ENCODE results near the gene MICU2.

Gene MICU2, protein sequence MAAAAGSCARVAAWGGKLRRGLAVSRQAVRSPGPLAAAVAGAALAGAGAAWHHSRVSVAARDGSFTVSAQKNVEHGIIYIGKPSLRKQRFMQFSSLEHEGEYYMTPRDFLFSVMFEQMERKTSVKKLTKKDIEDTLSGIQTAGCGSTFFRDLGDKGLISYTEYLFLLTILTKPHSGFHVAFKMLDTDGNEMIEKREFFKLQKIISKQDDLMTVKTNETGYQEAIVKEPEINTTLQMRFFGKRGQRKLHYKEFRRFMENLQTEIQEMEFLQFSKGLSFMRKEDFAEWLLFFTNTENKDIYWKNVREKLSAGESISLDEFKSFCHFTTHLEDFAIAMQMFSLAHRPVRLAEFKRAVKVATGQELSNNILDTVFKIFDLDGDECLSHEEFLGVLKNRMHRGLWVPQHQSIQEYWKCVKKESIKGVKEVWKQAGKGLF

DNA sequence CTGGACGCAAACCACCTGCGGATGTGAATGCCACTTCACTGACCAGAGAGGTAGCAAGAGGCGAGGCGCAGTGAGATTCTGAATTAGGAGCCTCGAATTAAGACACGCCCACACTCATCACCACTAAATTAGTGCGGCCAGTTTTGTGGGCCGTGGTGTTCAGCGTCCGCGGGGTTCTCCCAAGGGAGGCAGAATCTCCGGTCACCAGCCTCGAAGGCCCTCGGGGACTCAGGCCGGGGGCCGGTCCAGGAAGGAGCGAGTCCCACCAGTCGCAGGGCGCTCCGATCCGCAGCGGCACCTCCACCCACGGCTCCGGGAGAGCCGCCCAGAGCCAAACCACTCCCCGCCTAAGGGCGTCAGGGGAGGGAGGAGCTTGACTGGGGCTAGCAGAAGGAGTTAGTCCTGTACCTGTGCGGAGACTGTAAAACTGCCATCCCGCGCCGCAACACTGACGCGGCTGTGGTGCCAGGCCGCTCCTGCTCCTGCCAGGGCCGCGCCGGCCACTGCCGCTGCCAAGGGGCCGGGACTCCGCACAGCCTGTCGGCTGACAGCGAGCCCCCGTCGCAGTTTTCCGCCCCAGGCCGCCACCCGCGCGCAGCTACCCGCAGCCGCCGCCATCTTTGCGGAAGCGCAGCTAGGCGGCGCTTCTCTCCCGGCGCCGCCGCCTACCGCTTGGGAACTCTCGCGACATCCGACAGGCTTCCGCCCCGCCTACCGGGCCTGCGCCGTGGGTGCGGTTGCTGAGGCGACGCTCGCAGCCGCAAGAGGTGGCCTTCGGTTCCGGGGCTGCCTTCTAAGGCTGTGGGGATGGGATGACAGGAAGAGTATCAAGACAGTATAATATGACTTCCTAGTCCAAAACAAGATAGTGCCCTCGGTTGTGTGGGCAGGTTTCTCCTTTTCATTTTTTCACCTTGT is at the start of gene MICU2:
Gene MICU2 (minus strand): TSS at position 640 of the 918 bp plus-strand sequence. CDS start 22 bp downstream, at position 618.
- DNase-seq: peak; percentile 97

DNA sequence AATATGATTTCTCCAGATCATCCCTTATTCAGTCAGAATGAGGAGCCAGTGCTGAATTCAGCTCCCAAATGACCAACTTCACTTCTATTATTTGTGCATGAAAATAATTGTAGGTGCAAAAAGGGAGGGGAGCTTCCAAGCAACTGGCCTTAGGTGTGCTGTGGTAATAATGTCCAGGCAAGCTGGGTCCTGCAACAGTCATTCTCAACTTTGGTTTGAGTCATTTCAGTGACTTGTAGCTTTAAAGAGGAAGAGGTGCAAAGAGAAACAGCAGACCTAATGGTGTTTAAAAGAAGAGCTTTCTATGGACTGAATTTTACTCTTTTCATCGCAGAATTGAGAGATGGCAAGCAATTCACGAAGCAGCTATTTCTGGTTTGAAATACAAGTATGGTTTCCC is 37.7 kb upstream of the MICU2 start:
- DNase-seq: no peak

- DNase-seq: no peak
Measured at GRCh38 chr13:21639561-21639960, 35.6 kb upstream of the MICU2 start.

DNA sequence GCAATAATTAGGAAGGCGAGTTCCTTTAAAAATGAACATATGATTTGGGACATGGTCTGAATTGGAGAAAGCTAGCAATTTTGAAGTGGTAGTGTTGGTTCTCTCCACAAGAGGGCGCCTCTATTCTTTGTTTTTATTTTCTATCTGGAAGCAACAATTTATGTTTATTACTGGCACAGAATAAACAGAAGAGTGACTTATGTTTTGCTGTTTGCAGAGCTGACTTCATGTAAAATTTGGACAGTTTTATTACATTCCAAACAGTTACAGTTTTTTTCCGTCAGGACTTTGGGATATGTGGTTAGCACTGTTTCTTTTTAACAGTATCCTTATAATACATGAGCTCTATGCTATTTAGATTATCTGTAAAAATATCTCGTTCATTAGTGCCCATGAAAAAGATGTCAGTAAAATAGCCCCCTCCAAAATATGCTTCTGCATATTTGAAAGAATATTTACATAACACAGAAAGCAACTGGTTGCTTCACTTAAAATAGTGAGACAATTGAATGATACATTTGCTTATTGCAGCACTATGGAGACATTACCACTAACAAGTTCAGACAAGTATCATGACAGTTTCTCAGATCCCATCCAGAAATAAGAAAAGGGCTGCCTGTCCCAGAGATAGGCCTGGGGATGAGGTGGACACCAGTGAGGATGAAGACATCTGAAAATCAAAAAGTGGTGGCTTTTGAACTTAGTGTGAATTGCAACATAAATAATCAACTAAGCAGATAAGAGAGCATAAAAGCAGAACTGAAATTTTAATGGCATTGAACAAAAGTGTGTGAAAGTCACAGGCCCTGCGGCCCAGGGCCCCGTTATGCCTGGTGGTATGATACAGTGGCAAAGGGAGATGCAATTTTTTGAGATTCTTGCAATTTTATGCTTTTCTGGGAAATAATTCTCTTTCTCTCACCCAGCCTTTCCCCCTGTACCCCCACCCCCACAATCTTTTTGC is 34.6 kb upstream of the MICU2 start:
- peak; percentile 9 for DNase-seq

GRCh38 chr13:21637296-21637695 is 33.3 kb upstream of the MICU2 start:
- DNase-seq: peak; percentile 67

GRCh38 chr13:21636656-21637055 is 32.7 kb upstream of the MICU2 start:
- DNase-seq: no peak

DNA sequence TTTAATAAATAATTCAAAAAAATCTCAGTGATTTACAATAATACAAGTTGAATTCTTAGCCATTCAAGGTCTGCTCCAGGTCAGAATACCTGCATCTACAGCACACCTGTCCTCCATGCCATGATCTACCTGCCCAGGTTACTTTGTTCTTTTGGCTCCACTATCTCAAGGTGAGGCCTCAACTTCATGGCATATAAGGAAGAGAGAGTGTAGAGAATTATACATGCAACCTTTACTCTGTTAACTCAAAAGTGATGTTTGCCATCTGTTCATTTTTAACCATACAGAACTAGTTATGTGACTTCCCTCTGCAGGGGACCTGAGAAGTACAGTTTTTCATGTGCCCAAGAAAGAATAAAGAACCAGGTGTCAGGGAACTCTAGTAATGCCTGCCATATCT is 28.2 kb upstream of the MICU2 start:
- no peak for DNase-seq

- peak; percentile 22 for DNase-seq
Measured at GRCh38 chr13:21625366-21625765, 21.4 kb upstream of the MICU2 start.

DNA sequence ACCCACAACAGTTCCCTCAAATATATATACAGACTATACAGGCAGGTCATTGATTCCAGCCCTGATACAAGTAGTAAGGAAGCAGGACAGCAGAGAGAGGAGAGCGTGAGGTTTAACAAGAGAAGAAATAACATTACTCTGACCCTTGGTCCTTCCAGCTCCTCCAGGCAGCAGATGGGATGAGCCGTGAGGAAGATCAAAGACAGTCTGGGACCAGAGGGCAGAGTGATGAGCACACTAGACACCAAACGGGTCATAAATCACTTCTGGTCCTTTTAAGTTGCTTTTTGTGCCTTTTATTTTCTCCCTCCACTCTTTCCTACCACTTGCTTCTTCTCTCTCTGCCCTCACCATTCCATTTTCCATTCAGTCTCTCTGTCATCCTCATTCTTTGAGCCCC is 16.9 kb upstream of the MICU2 start:
- DNase-seq: no peak

DNA sequence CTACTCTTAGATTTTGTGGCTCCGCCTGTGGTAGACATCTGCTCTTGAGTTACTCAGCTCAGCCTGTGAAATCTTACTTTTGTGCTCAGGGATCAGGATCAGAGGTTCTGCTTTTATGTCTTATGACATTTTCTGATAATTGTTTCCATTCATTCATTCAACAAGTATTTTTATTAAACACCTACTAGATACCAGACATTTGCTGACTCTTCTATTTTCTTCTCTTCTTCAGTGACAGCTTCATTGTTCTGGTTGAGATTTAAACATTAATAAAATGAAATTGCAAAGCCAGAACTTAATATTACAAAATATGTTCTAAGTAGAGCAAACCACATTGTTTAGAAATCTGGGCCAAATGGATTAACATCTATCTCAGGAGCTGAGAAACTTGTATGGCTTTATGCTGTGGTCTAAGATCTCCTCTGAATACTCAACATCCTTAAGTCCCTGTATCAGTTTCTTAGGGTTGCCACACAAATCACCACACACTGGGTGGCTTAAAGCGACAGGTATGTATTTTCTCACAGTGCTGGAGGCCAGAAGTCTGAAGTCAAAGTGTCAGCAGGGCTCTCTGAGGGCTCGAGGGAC is 15.8 kb upstream of the MICU2 start:
- no peak for DNase-seq

GRCh38 chr13:21616880-21617279 is 12.9 kb upstream of the MICU2 start:
- peak; percentile 30 for DNase-seq

- no peak for DNase-seq
Measured at GRCh38 chr13:21616205-21616866, 12.4 kb upstream of the MICU2 start.

- no peak for DNase-seq
Measured at GRCh38 chr13:21615427-21615826, 11.5 kb upstream of the MICU2 start.

GRCh38 chr13:21613791-21614190 is 9.8 kb upstream of the MICU2 start:
- DNase-seq: no peak

DNA sequence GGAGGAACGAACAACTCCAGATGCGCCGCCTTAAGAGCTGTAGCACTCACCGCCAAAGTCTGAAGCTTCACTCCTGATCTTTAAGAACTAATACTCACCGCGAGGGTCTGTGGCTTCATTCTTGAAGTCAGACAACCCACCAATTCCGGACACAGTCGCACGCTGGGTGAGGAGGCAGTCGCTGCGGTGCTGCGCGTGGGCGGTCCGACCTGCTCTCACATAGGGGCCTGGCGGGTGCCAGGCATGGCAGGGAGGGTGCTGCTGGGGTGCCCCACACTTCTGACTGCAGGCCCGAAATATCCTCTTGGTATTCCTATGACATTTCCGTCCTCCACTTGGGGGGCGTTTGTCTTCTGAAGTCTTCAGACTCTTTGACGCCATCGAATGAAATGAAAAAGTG is 7.4 kb upstream of the MICU2 start:
- DNase-seq: no peak

- DNase-seq: no peak
Measured at GRCh38 chr13:21610687-21611086, 6.7 kb upstream of the MICU2 start.

DNA sequence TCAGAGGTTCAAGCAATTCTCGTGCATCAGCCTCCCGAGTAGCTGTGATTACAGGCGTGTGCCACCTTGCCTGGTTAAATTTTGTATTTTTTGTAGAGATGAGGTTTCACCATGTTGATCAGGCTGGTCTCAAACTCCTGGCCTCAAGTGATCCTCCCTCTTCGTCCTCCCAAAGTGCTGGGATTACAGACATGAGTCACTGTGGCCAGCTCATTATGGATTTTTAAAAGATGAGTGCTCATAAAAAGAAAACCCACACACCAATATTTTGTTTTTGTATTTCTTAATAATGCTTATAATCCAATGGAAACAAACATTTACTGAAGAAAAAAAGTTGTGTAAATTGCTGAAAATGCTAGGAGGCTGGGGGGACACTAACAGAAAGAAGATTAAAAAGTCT is 5.0 kb upstream of the MICU2 start:
- no peak for DNase-seq

- DNase-seq: no peak
Measured at GRCh38 chr13:21606796-21607195, 2.8 kb upstream of the MICU2 start.

DNA sequence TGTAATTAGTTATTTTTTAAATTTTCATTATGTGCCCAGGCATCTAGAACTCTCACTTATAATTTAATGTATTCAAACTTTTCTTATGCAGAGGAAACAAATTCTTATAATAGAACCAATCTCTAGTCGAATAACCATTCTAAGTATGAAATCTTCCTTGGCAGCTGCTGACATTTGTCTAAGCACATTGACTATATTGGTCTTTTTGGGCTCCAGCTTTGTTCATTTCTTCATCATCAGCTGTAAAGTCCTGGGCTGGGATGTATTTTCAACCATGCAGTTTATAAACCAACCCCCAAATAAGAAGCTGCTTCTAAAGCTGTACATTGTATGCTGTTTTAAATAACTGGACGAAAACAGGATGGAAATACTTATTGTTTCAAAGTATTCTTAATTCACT is 2.3 kb upstream of the MICU2 start:
- no peak for DNase-seq

GRCh38 chr13:21596722-21597121 is 7.2 kb downstream of the MICU2 start:
- DNase-seq: no peak

DNA sequence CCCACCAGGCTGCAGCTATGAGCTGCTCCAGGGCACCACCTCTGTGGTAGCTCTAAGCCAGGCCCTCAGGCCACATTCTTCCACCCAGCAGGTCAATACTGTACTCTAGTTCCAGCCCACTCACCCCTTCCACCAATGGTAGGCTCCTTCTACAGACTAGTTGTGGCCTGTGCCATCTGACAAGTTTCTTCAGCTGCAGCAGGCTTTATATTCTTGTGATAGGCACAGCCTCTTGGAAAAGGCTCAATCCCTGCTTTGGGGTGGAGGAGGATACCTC is 8.5 kb downstream of the MICU2 start:
- DNase-seq: no peak
